ENCODE measurements around the gene SHC3. TPM values are rescaled to one million over a fixed set of nuclear protein-coding genes. Genes with fewer than 3 reads are reported as not detected.

Gene SHC3
- total and polyA plus RNA-seq, 2 donors (not counting 3 experiments of a cell fraction or from before 2014, with no cell fraction given), result 1.0 to 2.0 TPM

- TF ChIP-seq POLR2A (IDR thresholded peaks at IDR 0.05; ENCODE audit: low read depth, low read length) (no peak), EZH2 (IDR thresholded peaks at IDR 0.05; ENCODE audit: borderline replicate concordance, low read depth, low read length, severe bottlenecking) (no peak), FOS (IDR thresholded peaks at IDR 0.05; ENCODE audit: borderline replicate concordance, insufficient read depth, low read length) (no peak), GATA2 (IDR thresholded peaks at IDR 0.05; ENCODE audit: insufficient read depth, insufficient read length, low read depth, low read length) (no peak), CTCF (IDR thresholded peaks at IDR 0.05; ENCODE audit: extremely low read depth in 1 of 2, insufficient read depth in 1 of 2, low read depth in 1 of 2, low read length in 2 of 2) (no peak), JUN (IDR thresholded peaks at IDR 0.05; ENCODE audit: borderline replicate concordance, insufficient read depth, insufficient read length, low read depth) (no peak), MAX (IDR thresholded peaks at IDR 0.05; ENCODE audit: insufficient read depth, insufficient read length) (no peak), MYC (IDR thresholded peaks at IDR 0.05; ENCODE audit: low read depth, low read length) (no peak), POLR2AphosphoS5 (IDR thresholded peaks at IDR 0.05; ENCODE audit: insufficient read depth, low read depth, low read length) (no peak)
- no peaks in the 10 kb centered on the region for H3K9me1 ChIP-seq (replicated peaks; ENCODE audit: control insufficient read depth, extremely low read depth, insufficient read depth, low read length)
- no peak overlapping the region for H2AFZ ChIP-seq (ENCODE audit: low read depth, low read length)
- intact Hi-C loops (cut with micrococcal nuclease), result no loop called here
- H3K36me3 ChIP-seq (ENCODE audit: control insufficient read depth in 2 of 2, extremely low read depth in 1 of 2, insufficient read depth in 2 of 2, low read length in 2 of 2), result peaks cover 0 to 2% of the 10 kb centered on the region in 2 experiments
- H3K4me2 ChIP-seq (ENCODE audit: insufficient read depth, low read length), result peak overlapping the region; percentile 99
- ChIA-PET CTCF (interaction anchor here (0.8 kb wide), 1 partner anchor 335 kb away, joined by 3 read pairs; no protein-coding TSS in a partner anchor), POLR2A (no interaction called here)
- FAIRE-seq (no peak), DNase-seq (ENCODE audit: low read depth, low spot score) (no peak)
- dilution Hi-C loops (cut with MboI; ENCODE audit: extremely low pct_ligation_motif_present, low sequenced_read_pairs), result no loop called here
- H3K9me3 ChIP-seq (replicated peaks; ENCODE audit: control insufficient read depth, insufficient read depth, low read length), result no peaks in the 10 kb centered on the region
- H3K9ac ChIP-seq (replicated peaks; ENCODE audit: extremely low read depth, insufficient read depth, low read length), result no peak overlapping the region
- peaks cover 67% of the 10 kb centered on the region for H3K79me2 ChIP-seq (ENCODE audit: control insufficient read depth, insufficient read depth, low read length)
- peaks cover 37% of the 10 kb centered on the region for H3K4me1 ChIP-seq (ENCODE audit: control insufficient read depth, extremely low read depth, insufficient read depth, low read length)
- no peaks in the 10 kb centered on the region for H3K27me3 ChIP-seq (ENCODE audit: control insufficient read depth in 2 of 2, insufficient read depth in 2 of 2, low read length in 2 of 2)
- no peaks in the 10 kb centered on the region for H4K20me1 ChIP-seq (replicated peaks; ENCODE audit: control insufficient read depth, extremely low read depth, insufficient read depth, low read length)
- H3K27ac ChIP-seq (ENCODE audit: insufficient read depth, low read depth, low read length), result no peak overlapping the region
- H3K4me3 ChIP-seq (replicated peaks in 1 of 3; ENCODE audit: insufficient read depth in 1 of 3, low read depth in 1 of 3, low read length in 3 of 3), result no peak overlapping the region
- BruUV-seq (replicated peaks), result no TSS peak
Observed at GRCh38 chr9:88995200-88995577, 183.4 kb downstream of the SHC3 start.
